NCI-H2107 treated with DMSO at 0.1 percent for 48 hours (cell line): ENCODE measurements around the gene TBC1D9.

Source experiments
- DNase-seq: peaks from one replicate; lab custom pipeline; 2025; ENCODE audit not compliant: unreplicated experiment; lab: John Stamatoyannopoulos, UW

TBC1D9 gene

DNA sequence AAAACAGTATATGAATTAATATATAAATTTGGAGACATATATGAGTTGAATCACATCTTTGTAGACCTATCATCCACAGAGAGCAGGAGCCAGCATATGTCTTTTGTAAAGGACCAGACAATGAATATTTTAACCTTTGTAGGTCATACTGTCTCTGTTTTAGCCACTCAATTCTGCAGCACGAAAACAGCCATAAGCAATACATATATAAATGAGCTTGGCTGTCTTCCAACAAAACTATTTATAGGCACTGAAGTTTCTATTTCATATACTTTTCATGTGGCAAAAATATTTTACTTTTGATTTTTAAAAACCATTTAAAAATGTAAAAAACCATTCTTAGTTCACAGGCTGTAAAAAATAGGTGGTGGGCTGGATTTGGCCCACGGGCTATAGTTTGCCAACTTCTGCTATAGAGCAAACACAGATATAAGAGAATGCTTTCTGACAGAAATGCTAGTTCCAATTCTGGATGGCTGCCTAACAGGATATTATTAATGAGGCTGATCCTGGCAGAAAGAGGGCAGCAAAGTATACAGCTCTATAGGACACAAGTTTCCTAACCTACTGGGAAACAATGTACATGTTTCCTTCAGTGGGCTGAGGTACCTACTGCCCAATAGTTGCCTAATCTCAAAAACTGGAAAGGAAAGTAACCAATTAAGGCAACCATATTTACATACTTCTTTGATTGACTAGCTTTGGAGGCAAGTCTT, 129.4 kb downstream of the TBC1D9 start:
- no peak for DNase-seq

DNA sequence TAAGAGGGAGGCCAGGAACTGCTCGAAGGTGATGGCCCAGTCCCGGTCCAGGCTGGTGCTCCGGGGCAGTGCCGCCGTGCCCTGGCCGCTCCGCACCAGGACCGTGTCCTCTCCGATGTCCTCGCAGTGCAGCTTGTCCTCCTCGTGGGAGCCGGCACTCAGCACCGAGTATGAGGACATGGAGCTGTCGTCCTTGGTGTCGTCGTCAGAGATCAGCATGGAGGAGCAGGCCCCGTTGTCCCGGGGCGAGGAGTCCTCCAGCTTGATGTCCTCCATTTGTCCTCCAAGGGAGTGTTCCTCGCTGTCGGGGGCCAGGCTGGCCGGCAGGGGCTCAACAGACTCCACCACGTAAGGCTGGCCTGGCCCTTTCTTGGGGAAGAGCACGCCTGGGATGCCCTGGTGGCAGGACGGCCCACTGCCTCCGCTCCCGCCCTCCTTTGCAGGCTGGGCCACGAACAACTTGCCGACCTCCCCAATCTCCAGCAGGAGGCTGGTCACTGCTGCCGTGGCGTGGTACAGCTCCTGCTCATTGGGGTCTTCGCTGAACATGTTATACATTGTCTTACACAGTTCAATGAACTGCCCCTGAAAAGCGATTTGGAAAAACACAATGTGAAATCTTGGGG, 133.7 kb downstream of the TBC1D9 start:
- DNase-seq: no peak

DNA sequence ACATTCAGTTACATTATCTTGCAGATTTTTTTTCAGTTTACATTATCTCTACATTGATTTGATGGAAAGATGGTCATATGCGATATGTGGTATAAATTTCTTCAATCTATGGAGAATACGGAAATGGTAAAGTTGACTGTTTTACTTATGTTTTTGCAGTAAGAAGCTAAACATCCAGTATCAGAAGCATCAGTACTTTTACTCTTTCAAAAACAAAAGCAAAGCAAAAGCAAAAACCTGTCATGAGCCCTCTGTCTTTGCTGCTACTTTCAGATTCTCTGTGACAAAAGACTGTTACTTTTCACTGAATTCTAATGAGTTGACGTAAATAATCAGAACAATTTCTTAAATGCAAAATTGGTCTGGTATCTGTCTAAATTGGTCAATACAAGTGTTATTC, 135.0 kb downstream of the TBC1D9 start:
- no peak for DNase-seq

DNA sequence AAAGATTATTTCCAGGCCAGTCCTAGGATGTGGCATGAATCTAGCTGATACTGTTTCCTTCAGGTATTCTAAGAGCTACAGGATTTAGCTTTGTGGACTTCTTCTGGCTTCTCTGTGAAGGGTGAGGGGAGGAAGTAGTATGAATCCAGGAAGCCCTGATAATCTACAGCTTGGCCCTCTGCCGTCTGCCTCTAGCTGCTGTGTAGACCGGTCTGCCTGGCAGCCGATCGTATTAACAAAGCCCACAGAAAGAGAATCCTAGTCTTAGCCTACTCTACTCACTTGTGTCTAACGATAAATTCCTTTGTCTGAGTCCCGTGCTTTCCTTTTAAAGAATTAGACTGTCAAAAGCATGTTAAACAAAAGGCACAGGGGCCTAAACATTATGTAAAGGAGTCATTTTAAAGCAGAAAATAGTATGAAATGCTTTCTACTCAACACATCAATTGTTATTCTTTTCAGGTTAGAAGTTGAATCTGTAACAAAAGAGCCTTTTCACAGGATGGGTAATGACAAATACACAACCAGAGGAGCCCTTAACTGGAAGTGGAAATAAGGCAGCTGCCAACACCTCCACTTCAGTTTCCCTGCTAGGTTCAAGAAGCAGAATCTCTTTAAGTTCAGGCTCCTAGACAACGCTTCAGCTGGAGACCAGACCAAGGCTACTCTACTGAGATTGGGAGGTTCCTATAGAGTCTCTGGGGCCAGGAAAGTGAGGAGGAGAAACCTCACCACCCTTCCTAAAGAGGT, 138.5 kb downstream of the TBC1D9 start:
- DNase-seq: peak; percentile 2

DNA sequence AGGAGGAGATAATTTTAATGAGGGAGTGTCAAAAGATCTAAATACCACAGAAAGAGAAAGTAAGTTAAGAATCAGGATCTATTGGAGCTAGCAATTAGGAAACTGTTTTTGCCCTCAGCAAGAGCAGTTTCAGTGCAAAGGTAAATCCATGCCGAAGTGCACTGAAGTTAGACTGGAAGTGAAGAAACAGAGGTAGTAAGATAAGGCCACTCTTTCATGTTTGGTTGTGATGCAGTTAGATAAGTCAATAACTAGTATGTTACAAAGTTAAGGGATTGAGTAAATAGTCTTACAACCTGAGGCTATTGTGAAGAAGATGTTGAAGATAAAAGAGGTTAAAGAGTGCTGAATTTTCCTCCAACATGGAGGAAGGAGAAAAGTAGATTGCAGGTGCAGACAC, 140.7 kb downstream of the TBC1D9 start:
- no peak for DNase-seq

DNA sequence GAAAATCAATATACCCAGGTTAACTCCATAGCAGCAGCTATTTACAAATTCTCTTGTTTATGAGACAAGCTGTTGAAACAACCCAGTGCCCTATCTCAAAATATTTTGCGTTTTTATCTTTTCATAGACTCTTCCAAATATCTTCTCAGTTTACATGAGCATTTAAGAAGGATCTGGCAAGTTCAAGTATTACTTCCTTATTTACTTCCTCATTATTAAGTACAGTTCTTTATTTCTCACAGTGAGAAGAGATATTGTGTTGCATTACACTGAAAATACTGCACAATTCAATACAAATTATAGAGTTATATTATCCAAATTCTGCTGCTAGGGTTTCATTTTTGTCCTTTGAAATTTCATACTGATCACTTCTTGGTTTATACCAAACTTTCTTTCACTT, 143.8 kb downstream of the TBC1D9 start:
- DNase-seq: no peak

DNA sequence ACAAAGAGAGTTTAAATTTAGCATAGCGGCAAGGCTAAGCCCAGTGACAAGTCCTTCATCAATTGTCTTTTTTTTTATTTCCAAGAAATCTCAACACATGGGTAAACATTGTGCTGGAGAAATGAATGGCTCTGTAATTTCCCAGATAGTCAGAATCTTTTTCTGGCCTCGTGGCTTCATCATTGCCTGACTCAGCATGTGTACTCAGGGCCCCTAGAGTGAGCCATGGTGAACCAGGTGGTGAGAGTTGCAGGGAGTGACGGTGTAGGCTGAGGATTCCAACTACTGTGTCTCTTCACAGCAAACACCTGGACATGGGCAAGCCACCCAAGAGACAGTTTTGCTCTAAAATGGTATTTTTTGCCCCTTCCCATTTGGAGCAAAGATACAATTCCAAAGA, 144.3 kb downstream of the TBC1D9 start:
- no peak for DNase-seq

DNA sequence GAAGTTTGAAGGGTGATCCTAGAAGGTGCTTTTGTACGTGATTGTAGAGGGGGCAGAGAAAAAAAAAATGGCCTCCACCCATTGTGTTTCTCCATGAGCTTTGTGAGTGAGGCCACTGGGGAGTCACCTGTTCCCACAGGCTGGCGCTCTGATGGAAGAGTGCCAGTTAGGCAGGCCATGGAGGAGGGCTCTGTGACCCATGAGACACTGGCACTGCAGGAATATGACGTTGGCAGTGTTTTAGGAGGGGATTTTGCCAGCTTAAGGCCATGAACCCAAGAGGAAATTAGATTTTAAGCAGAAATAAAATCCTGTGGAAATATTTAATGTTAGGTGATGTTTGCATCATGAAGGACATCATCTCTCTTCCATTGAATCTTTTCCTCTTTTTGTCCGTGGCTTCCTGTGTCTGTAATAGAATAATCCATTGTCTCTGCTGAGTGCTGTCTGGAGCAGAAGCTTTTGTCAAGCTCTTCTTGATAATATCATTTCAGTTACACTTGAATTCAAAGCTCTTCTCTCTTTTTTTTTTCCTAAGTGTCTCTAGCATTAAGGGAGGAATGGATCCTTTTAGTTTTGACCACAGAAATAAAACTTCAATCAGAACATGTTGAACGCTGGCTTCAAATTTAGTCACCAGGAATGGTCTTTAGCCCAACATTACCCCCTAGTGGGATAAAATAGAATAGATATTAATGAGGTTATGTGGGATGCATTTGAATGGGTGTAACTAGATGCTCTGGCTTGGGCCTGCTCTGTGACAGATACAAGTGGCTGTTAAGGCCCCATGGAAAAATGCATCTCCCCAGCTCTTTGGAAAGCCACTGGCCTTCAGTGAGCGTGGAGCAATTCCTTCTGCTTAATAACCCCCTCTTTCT, 146.4 kb downstream of the TBC1D9 start:
- DNase-seq: peak; percentile 84

DNA sequence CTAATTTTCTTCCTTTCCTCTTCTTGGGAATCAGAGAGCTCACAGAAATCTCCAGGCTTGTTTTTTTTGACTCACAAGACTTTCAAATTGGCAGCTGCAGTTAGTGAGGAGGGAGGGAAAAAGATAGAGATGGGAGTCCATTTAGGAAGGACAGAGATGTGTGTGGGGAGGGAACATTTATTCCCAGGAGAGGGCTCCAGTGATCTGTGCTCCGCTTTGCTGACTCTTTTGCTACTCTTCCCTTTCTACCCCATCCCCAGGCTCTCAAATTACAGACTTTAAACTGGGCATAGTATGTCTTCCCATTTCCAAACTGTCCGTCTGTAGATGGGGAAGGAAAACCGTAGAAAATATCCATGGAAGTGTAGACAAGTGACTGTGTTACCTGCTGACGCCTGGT, 148.3 kb downstream of the TBC1D9 start:
- DNase-seq: peak; percentile 22

DNA sequence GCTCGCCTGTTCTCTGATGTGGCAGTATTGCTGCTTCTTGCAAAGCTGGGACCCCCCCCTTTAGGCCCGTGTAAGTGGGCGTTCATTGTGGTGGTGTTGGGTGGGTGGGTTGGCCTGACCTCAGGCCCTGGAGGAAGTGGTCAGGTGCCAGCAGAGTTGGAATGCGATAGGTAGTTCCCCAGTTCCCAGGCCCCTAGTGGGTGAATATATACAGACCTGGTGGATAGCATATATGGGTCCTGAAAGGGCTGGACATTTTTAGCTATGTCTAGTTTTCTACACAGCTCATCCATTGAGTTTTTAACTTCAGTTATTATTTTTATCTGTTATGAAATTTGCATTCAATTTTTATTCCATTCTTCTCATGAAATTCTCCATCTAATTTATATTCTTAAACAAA, 151.6 kb downstream of the TBC1D9 start:
- DNase-seq: no peak

DNA sequence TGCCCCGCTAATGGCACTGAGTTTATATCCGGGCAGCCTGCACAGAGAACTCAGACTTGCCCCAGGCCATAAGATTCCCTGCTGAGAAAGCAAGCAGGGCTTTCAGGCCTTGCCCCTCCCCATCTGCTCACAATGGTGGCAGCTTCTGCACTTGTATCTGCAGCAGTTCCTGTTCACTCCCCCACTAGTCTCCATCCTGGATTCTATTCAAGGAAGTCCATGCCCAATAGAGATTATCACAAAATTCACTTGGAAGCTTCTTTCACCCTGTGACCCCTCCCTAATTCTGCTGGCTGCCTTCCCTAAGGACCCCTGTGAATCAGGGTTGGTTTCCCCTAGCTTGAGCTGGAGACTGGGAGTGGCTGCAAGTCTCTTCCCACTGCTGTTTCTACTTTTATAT, 152.9 kb downstream of the TBC1D9 start:
- DNase-seq: no peak

DNA sequence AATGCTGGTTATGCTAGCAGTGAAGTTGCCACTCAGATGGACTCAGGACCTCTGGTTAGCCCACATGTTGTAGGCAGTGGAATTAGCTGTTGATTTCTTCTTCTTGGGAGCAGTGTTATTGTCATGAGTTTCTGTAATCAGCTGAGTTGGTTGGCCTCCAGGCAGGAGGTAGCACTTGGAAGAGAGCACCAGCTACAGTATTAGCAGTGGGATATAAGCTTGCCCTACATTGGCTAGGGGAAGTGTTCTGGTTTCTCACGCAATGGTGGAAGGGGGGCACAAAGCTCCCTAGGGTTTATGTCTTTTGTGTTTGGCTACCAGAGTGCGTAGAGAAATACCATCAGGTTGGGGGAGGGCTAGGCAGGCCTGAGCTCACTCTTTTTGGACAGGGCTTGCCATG, 153.5 kb downstream of the TBC1D9 start:
- DNase-seq: no peak

DNA sequence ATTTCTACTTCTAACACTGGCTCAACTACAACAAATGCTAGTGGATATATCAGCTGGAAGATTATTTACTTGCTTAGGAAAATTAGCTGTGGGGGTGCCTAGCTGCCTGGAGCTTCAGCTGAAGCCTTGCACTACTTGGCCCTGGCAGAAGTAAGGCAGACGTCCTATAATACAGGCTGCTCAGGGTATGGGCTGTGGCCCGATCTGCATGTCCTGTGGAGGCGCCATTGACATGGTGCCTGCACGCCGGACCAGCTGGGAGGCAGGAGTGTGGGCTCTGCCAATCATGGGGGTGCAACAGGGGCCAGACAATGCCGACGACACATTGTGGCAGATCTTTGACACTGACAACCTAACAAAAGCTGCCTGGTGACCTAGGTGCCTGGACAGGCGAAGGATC, 155.8 kb downstream of the TBC1D9 start:
- DNase-seq: no peak

DNA sequence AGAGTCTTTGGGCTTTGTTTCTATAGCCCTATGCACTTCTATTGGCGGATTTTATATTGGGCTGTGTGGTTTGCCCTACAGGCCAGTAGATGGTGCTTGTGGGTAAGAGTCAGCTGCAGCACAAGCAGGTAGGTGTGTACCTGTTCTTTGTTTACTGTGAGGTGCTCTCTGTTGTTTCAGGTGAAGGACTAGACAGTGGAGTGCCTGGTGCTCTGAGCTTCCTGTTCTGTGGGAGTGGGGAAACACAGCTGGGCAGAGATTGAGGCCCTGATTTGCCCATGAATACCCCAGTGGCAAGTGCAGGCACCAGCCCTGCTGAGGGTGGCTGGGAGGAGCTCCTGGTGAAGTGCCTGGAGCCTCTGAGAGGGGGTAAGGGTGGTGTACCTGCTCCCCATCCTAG, 161.1 kb downstream of the TBC1D9 start:
- DNase-seq: peak; percentile 65

DNA sequence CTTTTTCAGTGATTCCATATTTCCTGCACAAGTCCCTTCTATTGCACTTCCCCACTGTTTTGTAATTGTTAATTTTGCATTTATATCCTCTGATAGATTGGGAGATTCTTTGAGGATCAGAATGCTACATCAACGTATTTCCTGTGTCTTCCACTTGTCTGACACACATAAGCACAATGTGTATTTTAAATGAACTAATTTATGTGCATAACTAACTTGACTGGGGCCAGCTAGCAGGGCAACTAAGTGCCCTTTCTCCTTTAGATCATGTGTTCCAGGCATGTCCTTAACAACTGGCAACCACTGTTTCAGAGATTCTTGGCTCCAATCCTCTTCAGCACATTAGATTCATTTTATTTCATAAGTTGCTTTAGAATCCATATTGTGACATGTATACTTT, 171.7 kb downstream of the TBC1D9 start:
- no peak for DNase-seq

DNA sequence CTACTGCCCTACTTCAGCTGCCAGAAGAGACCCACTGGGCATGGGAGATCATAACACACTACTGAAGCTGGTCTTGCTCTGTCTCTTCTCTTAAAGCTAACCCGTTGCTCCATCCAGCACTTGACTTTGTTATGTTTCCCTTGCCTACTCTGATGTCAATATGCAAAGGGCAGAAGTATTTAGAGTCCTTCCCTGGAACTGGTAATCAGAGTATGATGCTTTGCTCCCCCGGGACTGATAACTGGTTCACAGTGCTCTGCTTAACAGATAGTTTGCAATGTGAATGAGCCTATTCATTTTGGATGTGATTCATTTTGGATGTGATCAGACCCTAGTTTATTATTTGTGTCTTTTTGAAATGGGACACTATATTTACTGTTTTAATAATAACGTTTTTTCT, 175.1 kb downstream of the TBC1D9 start:
- peak; percentile 28 for DNase-seq

DNA sequence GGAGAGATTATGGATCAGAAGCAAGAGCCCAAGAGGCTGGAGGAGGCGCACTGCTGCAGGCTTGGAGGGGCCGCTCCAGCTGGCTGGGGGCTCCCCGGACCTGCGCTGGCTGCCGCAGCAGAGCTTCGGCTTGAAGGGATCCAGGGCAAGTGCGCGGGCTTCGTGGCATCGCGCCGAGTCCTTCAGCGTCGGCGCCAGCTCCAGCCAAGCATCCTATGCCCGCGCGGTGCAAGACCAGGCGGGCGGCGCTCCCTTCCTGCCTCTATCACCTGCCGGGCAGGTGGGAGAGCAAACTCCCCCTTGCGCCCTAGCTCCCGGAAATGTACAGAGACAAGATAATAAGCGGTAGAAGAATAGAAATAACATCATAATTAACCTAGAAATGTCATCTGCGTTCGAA, 176.9 kb downstream of the TBC1D9 start:
- DNase-seq: no peak

DNA sequence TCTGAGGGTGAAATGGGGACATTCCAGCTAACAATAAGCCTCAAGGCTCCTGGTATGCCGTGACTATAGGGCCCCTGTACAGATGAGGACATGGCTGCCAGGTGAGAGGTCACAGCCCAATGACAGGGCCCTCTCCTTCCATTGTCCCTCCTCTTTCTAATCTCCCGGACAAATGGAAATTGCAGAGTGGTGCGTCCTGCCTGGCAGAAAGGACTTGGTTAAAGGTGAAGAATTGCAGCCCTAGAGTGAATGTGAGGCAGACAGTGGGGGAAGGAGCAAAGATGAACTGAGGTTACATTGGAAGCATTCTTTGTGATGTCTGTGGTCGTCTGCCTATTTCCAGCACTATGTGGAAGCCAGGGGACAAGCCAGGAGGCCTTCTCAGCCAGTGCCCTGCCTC, 180.7 kb downstream of the TBC1D9 start:
- DNase-seq: no peak

DNA sequence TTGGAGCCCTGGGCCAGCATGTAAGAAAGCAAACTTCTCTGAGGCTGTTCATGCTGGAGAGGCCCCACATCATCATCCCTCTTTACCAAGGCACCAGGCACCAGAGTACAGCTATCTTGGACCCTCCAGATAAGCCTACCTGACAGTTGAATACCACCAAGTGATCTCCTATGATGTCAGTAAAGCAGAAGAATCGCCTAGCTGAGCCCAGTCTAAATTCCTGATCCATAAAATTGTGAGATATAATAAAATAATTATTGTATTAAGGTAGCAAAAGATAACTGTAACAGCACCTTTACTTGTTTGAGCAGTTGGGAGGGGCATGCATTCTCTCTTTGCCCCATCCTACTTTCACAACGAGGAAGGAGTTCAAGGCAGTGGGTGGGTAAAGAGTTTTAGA, 184.6 kb downstream of the TBC1D9 start:
- DNase-seq: no peak
